Omental fat pad (tissue), 4 donors: ENCODE results near the gene ABHD3. TPM values are rescaled to one million over a fixed set of nuclear protein-coding genes. Genes with fewer than 3 reads are reported as not detected.
"Not testable (repeated sequence)": the region's sequence is repeated elsewhere in the genome, so short reads cannot be mapped to it uniquely, and the experiment has no call there.

Source experiments
- ATAC-seq: fragments of 150-250 bp; one replicate; pipeline ENCODE4 v1.9.1; 2016; ENCODE audit warnings: mild to moderate bottlenecking, moderate library complexity; ENCODE audit not compliant: low FRiP score
- DNase-seq: peaks from one replicate; pipeline ENCODE4 v3.0.0-alpha.2; 2019; ENCODE audit warnings: low spot score
- CTCF ChIP-seq, 3 donors: fragments of 450-650 bp; IDR thresholded peaks; one replicate each; pipeline ENCODE4 v1.5.1; 2016 to 2017; ENCODE audit warnings: antibody characterized with exemption in 3 of 3, mild to moderate bottlenecking in 3 of 3, moderate library complexity in 2 of 3
- total RNA-seq, 4 donors: library from RNA; depleted of rRNA; stranded (reverse); fragments of >200 nt; gene quantifications; one replicate each; pipeline ENCODE4 v1.1.0, GENCODE V29; 2016

Gene ABHD3
- total RNA-seq, 4 donors from 2014 or later, result 9.6 to 26.8 (median 14.5) TPM

GRCh38 chr18:21650311-21650710, 54.3 kb downstream of the ABHD3 start:
- TF ChIP-seq CTCF (IDR thresholded peaks at IDR 0.05), result no peak
- DNase-seq, result no peak
- ATAC-seq, result no peak

- not testable (repeated sequence) for DNase-seq, ATAC-seq
Observed at GRCh38 chr18:21640375-21640774, 64.2 kb downstream of the ABHD3 start.

- DNase-seq (no peak), ATAC-seq (no peak)
- no peak for TF ChIP-seq CTCF (IDR thresholded peaks at IDR 0.05)
Observed at GRCh38 chr18:21638822-21639221, 65.8 kb downstream of the ABHD3 start.

- TF ChIP-seq CTCF (IDR thresholded peaks at IDR 0.05), result no peak
- ATAC-seq, result no peak
- DNase-seq, result no peak
Observed at GRCh38 chr18:21636769-21637168, 67.8 kb downstream of the ABHD3 start.

- TF ChIP-seq CTCF (IDR thresholded peaks at IDR 0.05), result no peak
- DNase-seq, result no peak
- no peak for ATAC-seq
Observed at GRCh38 chr18:21634588-21635199, 69.9 kb downstream of the ABHD3 start.

- DNase-seq, result no peak
- no peak for ATAC-seq
- no peak for TF ChIP-seq CTCF (IDR thresholded peaks at IDR 0.05)
Observed at GRCh38 chr18:21632393-21632792, 72.2 kb downstream of the ABHD3 start.

- TF ChIP-seq CTCF (IDR thresholded peaks at IDR 0.05), result no peak
- DNase-seq, result no peak
- ATAC-seq, result no peak
Observed at GRCh38 chr18:21629089-21629832, 75.3 kb downstream of the ABHD3 start.

GRCh38 chr18:21621640-21622039, 82.9 kb downstream of the ABHD3 start:
- not testable (repeated sequence) for DNase-seq, ATAC-seq
